Measurements from ENCODE around the gene BLOC1S5.

- TF ChIP-seq POLR2AphosphoS5 (IDR thresholded peaks at IDR 0.05; ENCODE audit: insufficient read depth, low read depth, low read length) = no peak
- no peak for TF ChIP-seq CTCF (IDR thresholded peaks at IDR 0.05; ENCODE audit: extremely low read depth in 1 of 2, insufficient read depth in 1 of 2, low read depth in 1 of 2, low read length in 2 of 2)
- TF ChIP-seq JUN (IDR thresholded peaks at IDR 0.05; ENCODE audit: borderline replicate concordance, insufficient read depth, insufficient read length, low read depth) = no peak
- TF ChIP-seq MYC (IDR thresholded peaks at IDR 0.05; ENCODE audit: low read depth, low read length) = no peak
- no peak for TF ChIP-seq POLR2A (IDR thresholded peaks at IDR 0.05; ENCODE audit: low read depth, low read length)
- TF ChIP-seq EZH2 (IDR thresholded peaks at IDR 0.05; ENCODE audit: borderline replicate concordance, low read depth, low read length, severe bottlenecking) = no peak
- TF ChIP-seq MAX (IDR thresholded peaks at IDR 0.05; ENCODE audit: insufficient read depth, insufficient read length) = no peak
These were observed 49.0 kb upstream of the BLOC1S5 start for GRCh38 chr6:8113131-8113654.

Measured in endothelial cell of umbilical vein (primary cell).